Measurements from ENCODE around the gene RNF217. TPM values are rescaled to one million over a fixed set of nuclear protein-coding genes. Genes with fewer than 3 reads are reported as not detected.

The RNF217 gene
- total and polyA plus RNA-seq, 5 donors from 2014 or later = 0.12 TPM; not detected in 4

DNA sequence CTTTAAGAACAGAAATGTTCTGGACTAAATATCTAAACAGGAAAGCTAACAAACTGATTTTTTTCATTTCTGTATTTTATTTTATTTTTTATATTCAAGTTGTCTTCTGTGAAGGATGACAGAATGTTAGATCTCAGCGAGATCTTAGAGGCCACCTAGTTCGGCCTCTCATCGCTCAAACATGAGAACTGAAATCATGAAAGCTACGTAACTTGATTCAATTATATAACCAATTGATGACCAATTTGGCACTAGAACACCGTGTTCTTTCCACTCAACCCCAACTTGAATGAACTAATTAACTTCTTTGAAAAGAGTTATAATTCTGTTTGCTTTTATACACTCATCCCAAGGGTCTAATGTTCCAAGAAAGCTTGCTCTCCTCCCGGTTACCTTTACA is 24.6 kb upstream of the RNF217 start:
- Mint-ChIP-seq H3K4me1 (no peaks in the 10 kb centered on the region), H3K9me3 (peaks cover 0 to 10% (median 2%) of the 10 kb centered on the region in 7 donors), H3K4me3 (no peak overlapping the region), H3K27ac (no peak overlapping the region), H3K36me3 (no peaks in the 10 kb centered on the region), H3K27me3 (no peaks in the 10 kb centered on the region)
- Histone ChIP-seq H3K9me3 (ENCODE audit: control insufficient read depth in 2 of 2, low read length in 2 of 2) (no peaks in the 10 kb centered on the region), H3K36me3 (ENCODE audit: control insufficient read depth, insufficient read depth, low read length) (no peaks in the 10 kb centered on the region), H3K27me3 (ENCODE audit: control insufficient read depth, insufficient read depth, low read length) (no peaks in the 10 kb centered on the region), H3K27ac (ENCODE audit: insufficient read depth, low read length, poor library complexity, severe bottlenecking) (no peak overlapping the region), H3K4me3 (ENCODE audit: low read depth, low read length) (no peak overlapping the region), H3K4me1 (ENCODE audit: control insufficient read depth, insufficient read depth, low read length, poor library complexity, severe bottlenecking) (no peaks in the 10 kb centered on the region)
- ATAC-seq (ENCODE audit: low read depth in 2 of 2) (no peak), DNase-seq (no peak)

GRCh38 chr6:124941259-124941658 is 21.0 kb upstream of the RNF217 start:
- Histone ChIP-seq H3K27me3 (ENCODE audit: control insufficient read depth, insufficient read depth, low read length) (no peaks in the 10 kb centered on the region), H3K4me1 (ENCODE audit: control insufficient read depth, insufficient read depth, low read length, poor library complexity, severe bottlenecking) (no peaks in the 10 kb centered on the region), H3K27ac (ENCODE audit: insufficient read depth, low read length, poor library complexity, severe bottlenecking) (no peak overlapping the region), H3K4me3 (ENCODE audit: low read depth, low read length) (no peak overlapping the region), H3K9me3 (ENCODE audit: control insufficient read depth in 2 of 2, low read length in 2 of 2) (no peaks in the 10 kb centered on the region), H3K36me3 (ENCODE audit: control insufficient read depth, insufficient read depth, low read length) (no peaks in the 10 kb centered on the region)
- ATAC-seq (ENCODE audit: low read depth in 2 of 2) (no peak), DNase-seq (no peak)
- Mint-ChIP-seq H3K4me3 (no peak overlapping the region), H3K9me3 (peaks cover 0 to 5% (median 1%) of the 10 kb centered on the region in 7 donors), H3K36me3 (no peaks in the 10 kb centered on the region), H3K4me1 (no peaks in the 10 kb centered on the region), H3K27me3 (no peaks in the 10 kb centered on the region), H3K27ac (no peak overlapping the region)

DNA sequence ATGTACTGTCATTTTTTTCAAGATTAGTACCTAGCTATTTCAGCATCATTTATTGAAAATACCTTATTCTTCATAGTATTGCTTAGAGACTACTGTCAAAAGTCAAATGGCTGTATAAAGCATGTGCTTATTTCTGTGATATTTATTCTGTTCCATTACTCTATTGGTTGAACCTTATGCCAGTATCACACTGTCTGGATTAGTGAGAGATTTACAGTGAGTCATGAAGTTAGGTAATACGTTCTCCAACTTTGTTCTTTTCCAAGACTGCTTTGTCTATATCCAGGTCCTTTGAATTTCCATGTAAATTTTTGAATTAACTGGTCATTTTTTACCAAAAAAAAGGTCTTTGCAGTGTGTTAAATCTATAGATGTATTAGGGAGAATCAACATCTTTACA is 18.6 kb upstream of the RNF217 start:
- H3K9me3 ChIP-seq (ENCODE audit: control insufficient read depth in 2 of 2, low read length in 2 of 2) = no peaks in the 10 kb centered on the region
- no peak for ATAC-seq (ENCODE audit: low read depth in 2 of 2)
- Mint-ChIP-seq H3K27me3 (no peaks in the 10 kb centered on the region), H3K9me3 (peaks cover 0 to 13% (median 1%) of the 10 kb centered on the region in 7 donors), H3K27ac (no peak overlapping the region), H3K4me3 (no peak overlapping the region), H3K4me1 (no peaks in the 10 kb centered on the region), H3K36me3 (no peaks in the 10 kb centered on the region)
- no peaks in the 10 kb centered on the region for H3K36me3 ChIP-seq (ENCODE audit: control insufficient read depth, insufficient read depth, low read length)
- no peak overlapping the region for H3K4me3 ChIP-seq (ENCODE audit: low read depth, low read length)
- no peak overlapping the region for H3K27ac ChIP-seq (ENCODE audit: insufficient read depth, low read length, poor library complexity, severe bottlenecking)
- DNase-seq = no peak
- no peaks in the 10 kb centered on the region for H3K27me3 ChIP-seq (ENCODE audit: control insufficient read depth, insufficient read depth, low read length)
- no peaks in the 10 kb centered on the region for H3K4me1 ChIP-seq (ENCODE audit: control insufficient read depth, insufficient read depth, low read length, poor library complexity, severe bottlenecking)

GRCh38 chr6:124947971-124948451 is 14.2 kb upstream of the RNF217 start:
- ATAC-seq (ENCODE audit: low read depth in 2 of 2) (no peak), DNase-seq (no peak)
- H3K4me1 Mint-ChIP-seq = no peaks in the 10 kb centered on the region
- Histone ChIP-seq H3K4me3 (ENCODE audit: low read depth, low read length) (no peak overlapping the region), H3K4me1 (ENCODE audit: control insufficient read depth, insufficient read depth, low read length, poor library complexity, severe bottlenecking) (no peaks in the 10 kb centered on the region), H3K9me3 (ENCODE audit: control insufficient read depth in 2 of 2, low read length in 2 of 2) (no peaks in the 10 kb centered on the region), H3K36me3 (ENCODE audit: control insufficient read depth, insufficient read depth, low read length) (no peaks in the 10 kb centered on the region), H3K27ac (ENCODE audit: insufficient read depth, low read length, poor library complexity, severe bottlenecking) (no peak overlapping the region), H3K27me3 (ENCODE audit: control insufficient read depth, insufficient read depth, low read length) (no peaks in the 10 kb centered on the region)
- no peak overlapping the region for H3K4me3 Mint-ChIP-seq
- H3K9me3 Mint-ChIP-seq = peaks cover 0 to 15% (median 1%) of the 10 kb centered on the region in 7 donors
- H3K36me3 Mint-ChIP-seq = no peaks in the 10 kb centered on the region
- no peaks in the 10 kb centered on the region for H3K27me3 Mint-ChIP-seq
- no peak overlapping the region for H3K27ac Mint-ChIP-seq

DNA sequence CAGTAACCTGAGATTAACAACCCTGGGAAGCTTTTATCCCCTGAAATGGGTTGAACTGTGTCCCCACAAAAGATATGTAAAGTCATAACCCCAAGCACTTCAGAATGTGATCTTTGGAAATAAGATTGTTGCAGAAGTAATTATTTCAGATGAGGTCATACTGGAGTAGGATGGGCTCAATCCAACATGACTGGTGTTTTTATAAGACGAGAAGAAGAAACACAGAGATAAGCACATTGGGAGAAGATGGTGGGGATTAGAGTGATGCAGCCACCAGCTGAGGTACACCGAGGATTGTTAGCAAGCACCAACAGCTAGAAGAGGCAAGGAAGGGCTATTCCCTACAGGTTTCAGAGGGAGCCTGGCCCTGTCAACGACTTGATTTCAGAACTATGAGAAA is 12.5 kb upstream of the RNF217 start:
- Histone ChIP-seq H3K27me3 (ENCODE audit: control insufficient read depth, insufficient read depth, low read length) (no peaks in the 10 kb centered on the region), H3K4me1 (ENCODE audit: control insufficient read depth, insufficient read depth, low read length, poor library complexity, severe bottlenecking) (no peaks in the 10 kb centered on the region), H3K27ac (ENCODE audit: insufficient read depth, low read length, poor library complexity, severe bottlenecking) (no peak overlapping the region), H3K9me3 (ENCODE audit: control insufficient read depth in 2 of 2, low read length in 2 of 2) (no peaks in the 10 kb centered on the region), H3K4me3 (ENCODE audit: low read depth, low read length) (no peak overlapping the region), H3K36me3 (ENCODE audit: control insufficient read depth, insufficient read depth, low read length) (no peaks in the 10 kb centered on the region)
- no peaks in the 10 kb centered on the region for H3K4me1 Mint-ChIP-seq
- no peak for DNase-seq
- H3K9me3 Mint-ChIP-seq = peaks cover 0 to 15% (median 0%) of the 10 kb centered on the region in 7 donors
- no peak for ATAC-seq (ENCODE audit: low read depth in 2 of 2)
- H3K4me3 Mint-ChIP-seq = no peak overlapping the region
- H3K27me3 Mint-ChIP-seq = no peaks in the 10 kb centered on the region
- no peak overlapping the region for H3K27ac Mint-ChIP-seq
- H3K36me3 Mint-ChIP-seq = no peaks in the 10 kb centered on the region

- H3K4me1 Mint-ChIP-seq = no peaks in the 10 kb centered on the region
These were observed 8.4 kb upstream of the RNF217 start for GRCh38 chr6:124953808-124954207.

GRCh38 chr6:124955108-124955856 is 7.0 kb upstream of the RNF217 start:
- Mint-ChIP-seq H3K4me1 (no peaks in the 10 kb centered on the region), H3K27ac (no peak overlapping the region), H3K27me3 (peaks cover 8% of the 10 kb centered on the region), H3K36me3 (no peaks in the 10 kb centered on the region), H3K9me3 (peaks cover 0 to 5% (median 0%) of the 10 kb centered on the region in 7 donors), H3K4me3 (no peak overlapping the region)
- ATAC-seq (ENCODE audit: low read depth in 2 of 2) (no peak), DNase-seq (no peak)
- Histone ChIP-seq H3K27ac (ENCODE audit: insufficient read depth, low read length, poor library complexity, severe bottlenecking) (no peak overlapping the region), H3K4me3 (ENCODE audit: low read depth, low read length) (no peak overlapping the region), H3K9me3 (ENCODE audit: control insufficient read depth in 2 of 2, low read length in 2 of 2) (no peaks in the 10 kb centered on the region), H3K27me3 (ENCODE audit: control insufficient read depth, insufficient read depth, low read length) (peaks cover under 1% of the 10 kb centered on the region), H3K36me3 (ENCODE audit: control insufficient read depth, insufficient read depth, low read length) (no peaks in the 10 kb centered on the region), H3K4me1 (ENCODE audit: control insufficient read depth, insufficient read depth, low read length, poor library complexity, severe bottlenecking) (no peaks in the 10 kb centered on the region)

More at GRCh38 chr6:124953808-124954207, 8.4 kb upstream of the RNF217 start:
- DNase-seq (no peak), ATAC-seq (ENCODE audit: low read depth in 2 of 2) (no peak)
- H3K27ac Mint-ChIP-seq = no peak overlapping the region
- H3K4me3 Mint-ChIP-seq = no peak overlapping the region
- H3K9me3 Mint-ChIP-seq = peaks cover 0 to 6% (median 0%) of the 10 kb centered on the region in 7 donors
- no peaks in the 10 kb centered on the region for H3K36me3 Mint-ChIP-seq
- Histone ChIP-seq H3K4me3 (ENCODE audit: low read depth, low read length) (no peak overlapping the region), H3K27ac (ENCODE audit: insufficient read depth, low read length, poor library complexity, severe bottlenecking) (no peak overlapping the region), H3K4me1 (ENCODE audit: control insufficient read depth, insufficient read depth, low read length, poor library complexity, severe bottlenecking) (no peaks in the 10 kb centered on the region), H3K9me3 (ENCODE audit: control insufficient read depth in 2 of 2, low read length in 2 of 2) (no peaks in the 10 kb centered on the region), H3K27me3 (ENCODE audit: control insufficient read depth, insufficient read depth, low read length) (no peaks in the 10 kb centered on the region), H3K36me3 (ENCODE audit: control insufficient read depth, insufficient read depth, low read length) (no peaks in the 10 kb centered on the region)
- no peaks in the 10 kb centered on the region for H3K27me3 Mint-ChIP-seq

DNA sequence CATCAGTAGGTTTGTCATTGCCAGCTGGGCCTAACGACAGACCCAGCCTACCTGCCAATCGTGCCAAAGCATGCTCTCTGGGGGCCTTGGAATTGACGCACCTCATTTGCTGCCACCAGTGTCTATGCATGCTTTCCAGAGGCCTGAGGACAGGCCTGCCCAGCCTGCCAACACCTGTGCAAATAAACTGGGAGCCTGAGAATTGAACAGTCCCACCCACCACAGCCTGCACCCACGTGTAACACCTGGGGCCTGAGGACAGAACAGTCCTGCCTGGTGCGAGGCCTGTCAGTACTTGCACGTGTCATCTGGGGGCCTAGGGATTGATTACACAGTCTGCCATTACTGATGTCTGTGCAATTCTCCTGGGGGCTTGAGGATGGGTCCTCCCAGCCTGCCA is 6.2 kb upstream of the RNF217 start:
- Mint-ChIP-seq H3K36me3 (no peaks in the 10 kb centered on the region), H3K4me1 (no peaks in the 10 kb centered on the region), H3K27ac (no peak overlapping the region), H3K4me3 (no peak overlapping the region), H3K9me3 (peaks cover 0 to 5% (median 0%) of the 10 kb centered on the region in 7 donors), H3K27me3 (peaks cover 13% of the 10 kb centered on the region)
- Histone ChIP-seq H3K36me3 (ENCODE audit: control insufficient read depth, insufficient read depth, low read length) (no peaks in the 10 kb centered on the region), H3K27ac (ENCODE audit: insufficient read depth, low read length, poor library complexity, severe bottlenecking) (no peak overlapping the region), H3K27me3 (ENCODE audit: control insufficient read depth, insufficient read depth, low read length) (peaks cover 3% of the 10 kb centered on the region), H3K9me3 (ENCODE audit: control insufficient read depth in 2 of 2, low read length in 2 of 2) (no peaks in the 10 kb centered on the region), H3K4me1 (ENCODE audit: control insufficient read depth, insufficient read depth, low read length, poor library complexity, severe bottlenecking) (no peaks in the 10 kb centered on the region), H3K4me3 (ENCODE audit: low read depth, low read length) (no peak overlapping the region)
- DNase-seq = no peak
- no peak for ATAC-seq (ENCODE audit: low read depth in 2 of 2)
